Stomach (tissue), 4 donors: Measurements from ENCODE around the gene FADS3.

ENCODE experiments used
- CTCF ChIP-seq, 7 experiments: fragments of 450-650 bp in 4 of 7; fragments of 200-600 bp in 3 of 7; sonication (generic) in 3 of 7; IDR thresholded peaks; one replicate each; pipeline ENCODE4 v1.5.1; 2016 to 2019; ENCODE audit warnings: antibody characterized with exemption in 7 of 7, control low read depth in 2 of 7, mild to moderate bottlenecking in 1 of 7
- POLR2A ChIP-seq, 4 donors: fragments of 450-650 bp; IDR thresholded peaks; one replicate each; pipeline ENCODE4 v1.6.1; 2016; ENCODE audit warnings: antibody characterized with exemption in 4 of 4, control low read depth in 2 of 4, mild to moderate bottlenecking in 1 of 4, moderate library complexity in 1 of 4

- TF ChIP-seq CTCF (IDR thresholded peaks at IDR 0.05), result no peak
- no peak for TF ChIP-seq POLR2A (IDR thresholded peaks at IDR 0.05)
These were observed 1.5 kb downstream of the FADS3 start for GRCh38 chr11:61889831-61890230.
